GM12873 (cell line): ENCODE data around the gene PCCA.

Source experiments
- TF ChIP-seq, protein P1 (sequence below): IDR thresholded peaks from 2 replicates; pipeline ENCODE4 v1.5.1; 2012; ENCODE audit warnings: low read depth, mild to moderate bottlenecking, moderate library complexity, low read length, control low read depth; ENCODE audit not compliant: insufficient read depth; ENCODE audit errors: missing control alignments

Gene PCCA

GRCh38 chr13:100208626-100209025 lies 119.7 kb downstream of the PCCA start:
- TF ChIP-seq, protein P1, sequence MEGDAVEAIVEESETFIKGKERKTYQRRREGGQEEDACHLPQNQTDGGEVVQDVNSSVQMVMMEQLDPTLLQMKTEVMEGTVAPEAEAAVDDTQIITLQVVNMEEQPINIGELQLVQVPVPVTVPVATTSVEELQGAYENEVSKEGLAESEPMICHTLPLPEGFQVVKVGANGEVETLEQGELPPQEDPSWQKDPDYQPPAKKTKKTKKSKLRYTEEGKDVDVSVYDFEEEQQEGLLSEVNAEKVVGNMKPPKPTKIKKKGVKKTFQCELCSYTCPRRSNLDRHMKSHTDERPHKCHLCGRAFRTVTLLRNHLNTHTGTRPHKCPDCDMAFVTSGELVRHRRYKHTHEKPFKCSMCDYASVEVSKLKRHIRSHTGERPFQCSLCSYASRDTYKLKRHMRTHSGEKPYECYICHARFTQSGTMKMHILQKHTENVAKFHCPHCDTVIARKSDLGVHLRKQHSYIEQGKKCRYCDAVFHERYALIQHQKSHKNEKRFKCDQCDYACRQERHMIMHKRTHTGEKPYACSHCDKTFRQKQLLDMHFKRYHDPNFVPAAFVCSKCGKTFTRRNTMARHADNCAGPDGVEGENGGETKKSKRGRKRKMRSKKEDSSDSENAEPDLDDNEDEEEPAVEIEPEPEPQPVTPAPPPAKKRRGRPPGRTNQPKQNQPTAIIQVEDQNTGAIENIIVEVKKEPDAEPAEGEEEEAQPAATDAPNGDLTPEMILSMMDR: no peak

DNA sequence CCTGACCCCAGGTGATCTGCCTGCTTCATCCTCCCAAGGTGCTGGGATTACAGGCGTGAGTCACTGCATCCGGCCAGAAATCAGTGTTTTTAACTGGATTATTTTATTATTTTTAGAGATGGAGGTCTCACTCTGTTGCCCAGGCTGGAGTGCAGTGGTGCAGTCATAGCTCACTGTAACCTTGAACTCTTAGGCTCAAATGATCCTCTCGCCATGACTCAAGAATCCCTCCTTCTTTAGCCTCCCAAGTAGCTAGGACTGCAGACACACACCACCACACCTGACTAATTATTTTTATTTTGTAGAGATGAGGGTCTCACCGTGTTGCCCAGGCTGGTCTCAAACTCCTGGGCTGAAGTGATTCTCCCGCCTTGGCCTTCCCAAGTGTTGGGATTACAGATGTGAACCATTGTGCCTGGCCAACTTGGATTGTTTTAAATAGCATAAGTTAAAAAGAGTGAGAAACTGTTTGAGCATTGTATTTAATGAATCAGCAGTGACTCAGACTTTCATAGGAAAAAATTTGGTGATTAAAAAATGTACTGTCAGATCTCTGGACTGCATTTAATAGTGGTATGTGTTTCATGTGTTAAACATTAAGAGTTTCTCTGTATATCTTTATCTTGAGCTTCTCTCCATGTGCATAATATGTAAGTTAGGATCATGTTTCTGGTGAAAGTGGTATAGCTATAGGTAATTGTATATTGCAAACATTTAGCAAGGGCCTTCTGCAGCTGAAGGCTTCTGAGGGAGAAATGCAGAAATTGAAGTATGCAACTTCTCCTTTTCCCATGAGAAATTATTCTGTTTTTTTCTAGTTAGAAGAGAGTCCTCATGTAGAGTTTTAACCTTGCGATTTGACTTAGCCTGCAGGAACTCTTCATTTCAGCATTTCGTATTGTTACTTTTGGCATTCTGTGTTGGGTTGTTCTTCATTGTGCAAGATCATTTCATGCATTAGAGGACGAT lies 121.2 kb downstream of the PCCA start:
- TF ChIP-seq, protein P1: no peak

DNA sequence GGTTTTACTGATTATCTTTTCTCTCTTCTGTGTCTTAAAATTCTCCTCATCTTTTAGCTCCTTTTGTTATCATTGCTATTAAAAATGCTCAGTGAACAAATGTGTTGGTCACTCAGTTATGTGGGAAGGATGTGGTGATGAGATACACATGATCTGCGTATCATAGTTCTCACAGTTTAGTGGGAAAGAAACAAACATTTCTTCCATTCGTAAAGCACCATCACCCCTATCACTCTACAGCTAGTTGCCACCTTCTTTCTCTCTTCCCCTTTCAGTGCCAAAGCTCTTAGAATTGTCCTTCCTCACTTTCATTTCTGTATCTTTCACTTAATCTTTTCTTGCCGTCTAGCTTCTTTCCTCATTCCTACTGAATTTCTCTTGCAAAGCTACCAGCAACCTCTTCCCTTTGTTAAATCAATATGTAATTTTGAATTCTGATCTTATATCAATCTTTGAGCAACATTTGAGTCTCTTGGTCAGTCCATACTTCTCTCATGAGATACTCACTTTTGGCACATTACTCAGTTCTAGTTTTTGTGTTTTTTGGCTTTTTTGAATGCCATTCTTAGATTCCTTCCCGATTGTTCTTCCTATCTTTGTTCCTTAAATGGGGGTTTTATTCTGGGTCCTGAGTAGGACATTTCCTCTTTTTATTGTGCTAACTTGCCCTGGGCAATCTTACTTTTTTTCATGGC lies 122.3 kb downstream of the PCCA start:
- TF ChIP-seq, protein P1: no peak

DNA sequence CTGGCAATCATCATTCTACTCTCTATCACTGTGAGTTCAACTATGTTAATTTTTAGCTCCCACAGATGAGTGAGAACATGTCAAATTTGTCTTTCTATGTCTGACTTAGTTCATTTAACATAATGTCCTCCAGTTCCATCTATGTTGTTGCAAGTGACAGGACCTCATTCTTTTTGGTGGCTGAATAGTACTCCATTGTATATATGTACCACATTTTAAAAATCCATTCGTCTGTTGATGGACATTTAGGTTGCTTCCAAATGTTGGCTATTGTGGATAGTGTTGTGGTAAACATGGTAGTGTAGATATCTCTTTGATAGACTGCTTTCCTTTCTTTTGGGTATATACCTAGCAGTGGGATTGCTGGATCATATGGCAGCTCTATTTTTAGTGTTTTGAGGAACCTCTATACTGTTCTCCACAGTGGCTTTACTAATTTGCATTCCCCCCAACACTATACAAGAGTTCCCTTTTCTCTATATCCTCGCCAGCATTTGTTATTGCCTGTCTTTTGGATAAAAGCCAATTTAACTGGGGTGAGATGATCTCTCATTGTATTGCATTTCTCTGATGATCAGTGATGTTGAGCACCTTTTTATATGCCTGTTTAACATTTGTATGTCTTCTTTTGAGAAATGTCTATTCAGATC lies 124.1 kb downstream of the PCCA start:
- TF ChIP-seq, protein P1: no peak

GRCh38 chr13:100213576-100213975 lies 124.7 kb downstream of the PCCA start:
- TF ChIP-seq, protein P1: no peak

DNA sequence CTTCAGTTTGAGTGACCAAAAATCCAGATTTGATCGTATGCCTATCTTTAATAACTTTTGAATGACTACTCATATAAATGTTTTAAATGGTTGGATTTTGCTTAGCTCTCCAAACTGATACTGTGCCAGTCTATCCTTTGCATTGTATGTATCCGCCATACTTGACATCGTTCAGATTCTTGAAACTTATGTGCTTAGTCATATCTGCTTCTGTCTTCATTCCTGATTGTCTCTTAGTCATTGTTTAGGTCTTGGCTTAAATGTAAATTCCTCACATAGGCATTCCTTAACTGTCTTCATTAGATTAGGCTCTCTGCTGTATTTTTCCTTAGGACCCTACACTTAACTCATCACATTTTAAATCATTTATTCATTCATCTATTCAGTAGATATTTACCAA lies 126.0 kb downstream of the PCCA start:
- TF ChIP-seq, protein P1: no peak

GRCh38 chr13:100221166-100221565 lies 132.3 kb downstream of the PCCA start:
- TF ChIP-seq, protein P1: no peak
